Caco-2 (cell line): ENCODE data around the gene FAM9C. TPM values are rescaled to one million over a fixed set of nuclear protein-coding genes. Genes with fewer than 3 reads are reported as not detected.

Source experiments
- BruUV-seq: library from RNA; stranded (reverse); fragments of 400-500 nt; replicated peaks from 2 replicates; lab custom pipeline; 2021; lab: Mats Ljungman, UMichigan
- CTCF ChIA-PET: fragments of 300-600 bp; sonication (Branson Sonifier 250); formaldehyde crosslinking; loops from one replicate; lab custom pipeline; 2022; ENCODE audit warnings: antibody characterized with exemption; lab: Charles Lee
- POLR2A ChIA-PET: fragments of 300-600 bp; sonication (Branson Sonifier 250); formaldehyde crosslinking; loops from one replicate; lab custom pipeline; 2022; ENCODE audit warnings: antibody characterized with exemption; lab: Charles Lee
- DNase-seq, 2 experiments: peaks; one replicate each; pipeline versions ENCODE4 v3.0.0 to v3.0.0-alpha.2; 2020 to 2022
- H3K27me3 ChIP-seq: replicated peaks from 2 replicates; pipeline ENCODE4 v1.6.0; 2011; ENCODE audit warnings: low read length; ENCODE audit not compliant: control insufficient read depth, insufficient read depth
- H3K36me3 ChIP-seq: 2 replicates; pipeline ENCODE4 v1.5.1; 2011; ENCODE audit warnings: low read length; ENCODE audit not compliant: control insufficient read depth, insufficient read depth
- H3K4me1 ChIP-seq: fragments of 250-450 bp; sonication (Bioruptor Pico); 2 replicates; pipeline ENCODE4 v1.5.1; 2020; ENCODE audit warnings: mild to moderate bottlenecking
- H3K4me3 ChIP-seq: 2 replicates; pipeline ENCODE4 v1.5.1; 2011; ENCODE audit warnings: low read depth, mild to moderate bottlenecking, control low read depth, low read length
- H3K9me3 ChIP-seq: fragments of 250-450 bp; sonication (Bioruptor Pico); 2 replicates; pipeline ENCODE4 v1.5.1; 2020; ENCODE audit warnings: mild to moderate bottlenecking, moderate library complexity
- H3K27ac Mint-ChIP-seq: one replicate; pipeline ENCODE4 v1.8.0; 2022; ENCODE audit warnings: mixed read lengths; ENCODE audit not compliant: unreplicated experiment
- H3K27me3 Mint-ChIP-seq: one replicate; pipeline ENCODE4 v1.8.0; 2022; ENCODE audit warnings: mixed read lengths; ENCODE audit not compliant: insufficient read depth, unreplicated experiment
- H3K36me3 Mint-ChIP-seq: one replicate; pipeline ENCODE4 v1.8.0; 2022; ENCODE audit warnings: mild to moderate bottlenecking, mixed read lengths; ENCODE audit not compliant: insufficient read depth, unreplicated experiment
- H3K4me1 Mint-ChIP-seq: one replicate; pipeline ENCODE4 v1.8.0; 2022; ENCODE audit warnings: low read depth, mixed read lengths; ENCODE audit not compliant: unreplicated experiment
- H3K4me3 Mint-ChIP-seq: one replicate; pipeline ENCODE4 v1.8.0; 2022; ENCODE audit warnings: mild to moderate bottlenecking, moderate library complexity, mixed read lengths; ENCODE audit not compliant: unreplicated experiment
- H3K9me3 Mint-ChIP-seq: one replicate; pipeline ENCODE4 v1.8.0; 2022; ENCODE audit warnings: mixed read lengths; ENCODE audit not compliant: unreplicated experiment
- intact Hi-C: fragments of 100-400 bp; cut with micrococcal nuclease; formaldehyde crosslinking; loops from one replicate; pipeline ENCODE4 v1.10.0; 2022; ENCODE audit not compliant: unreplicated experiment
- total RNA-seq: library from RNA; stranded (reverse); gene quantifications from 2 replicates; pipeline ENCODE4 v1.2.3, GENCODE V29; 2022
- TF ChIP-seq, protein P1 (sequence below), 2 experiments: fragments of 200-600 bp in 1 of 2; IDR thresholded peaks; 1 replicate in 1 of 2; 2 replicates in 1 of 2; pipeline versions ENCODE4 v1.5.1 to v1.8.0; 2011 to 2022; ENCODE audit warnings: antibody characterized with exemption in 1 of 2, control low read depth in 1 of 2, inconsistent platforms in 1 of 2, low read depth in 1 of 2, low read length in 1 of 2, mild to moderate bottlenecking in 1 of 2, moderate library complexity in 1 of 2; ENCODE audit not compliant: insufficient read depth in 1 of 2, severe bottlenecking in 1 of 2, unreplicated experiment in 1 of 2

Gene FAM9C
- total RNA-seq, 1 experiment from 2014 or later = not detected

DNA sequence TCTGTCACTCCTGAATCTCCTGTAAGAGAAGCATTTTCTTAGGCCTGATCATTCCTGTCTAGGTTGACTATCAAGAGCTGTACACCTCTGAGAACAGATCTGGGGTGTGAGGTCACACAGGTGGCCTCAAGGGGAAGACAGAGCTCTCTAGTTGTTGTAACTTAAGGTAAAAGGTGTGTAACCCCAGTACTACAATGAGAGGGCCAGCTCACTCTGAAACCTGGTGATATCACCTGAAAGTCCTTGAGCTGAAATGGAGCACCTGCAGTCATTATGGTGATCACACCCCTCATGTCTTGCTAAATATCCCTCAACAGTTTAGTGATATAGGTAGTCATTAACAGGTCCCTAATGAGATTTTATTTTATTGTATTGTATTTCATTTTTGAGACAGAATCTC is 8.8 kb upstream of the FAM9C start:
- ChIA-PET POLR2A (no interaction called here), CTCF (no interaction called here)
- no peak for DNase-seq
- Histone ChIP-seq H3K4me1 (no peaks in the 10 kb centered on the region), H3K36me3 (no peaks in the 10 kb centered on the region), H3K9me3 (no peaks in the 10 kb centered on the region), H3K4me3 (no peak overlapping the region), H3K27me3 (no peaks in the 10 kb centered on the region)
- Mint-ChIP-seq H3K27ac (no peak overlapping the region), H3K27me3 (no peaks in the 10 kb centered on the region), H3K9me3 (no peaks in the 10 kb centered on the region), H3K36me3 (no peaks in the 10 kb centered on the region), H3K4me3 (no peak overlapping the region), H3K4me1 (no peaks in the 10 kb centered on the region)
- no TSS peak for BruUV-seq
- TF ChIP-seq, protein P1, sequence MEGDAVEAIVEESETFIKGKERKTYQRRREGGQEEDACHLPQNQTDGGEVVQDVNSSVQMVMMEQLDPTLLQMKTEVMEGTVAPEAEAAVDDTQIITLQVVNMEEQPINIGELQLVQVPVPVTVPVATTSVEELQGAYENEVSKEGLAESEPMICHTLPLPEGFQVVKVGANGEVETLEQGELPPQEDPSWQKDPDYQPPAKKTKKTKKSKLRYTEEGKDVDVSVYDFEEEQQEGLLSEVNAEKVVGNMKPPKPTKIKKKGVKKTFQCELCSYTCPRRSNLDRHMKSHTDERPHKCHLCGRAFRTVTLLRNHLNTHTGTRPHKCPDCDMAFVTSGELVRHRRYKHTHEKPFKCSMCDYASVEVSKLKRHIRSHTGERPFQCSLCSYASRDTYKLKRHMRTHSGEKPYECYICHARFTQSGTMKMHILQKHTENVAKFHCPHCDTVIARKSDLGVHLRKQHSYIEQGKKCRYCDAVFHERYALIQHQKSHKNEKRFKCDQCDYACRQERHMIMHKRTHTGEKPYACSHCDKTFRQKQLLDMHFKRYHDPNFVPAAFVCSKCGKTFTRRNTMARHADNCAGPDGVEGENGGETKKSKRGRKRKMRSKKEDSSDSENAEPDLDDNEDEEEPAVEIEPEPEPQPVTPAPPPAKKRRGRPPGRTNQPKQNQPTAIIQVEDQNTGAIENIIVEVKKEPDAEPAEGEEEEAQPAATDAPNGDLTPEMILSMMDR (IDR thresholded peaks at IDR 0.05; ENCODE audit: insufficient read depth in 1 of 2, low read depth in 1 of 2, low read length in 1 of 2, severe bottlenecking in 1 of 2, unreplicated experiment in 1 of 2) = no peak
- intact Hi-C loops = no loop called here

DNA sequence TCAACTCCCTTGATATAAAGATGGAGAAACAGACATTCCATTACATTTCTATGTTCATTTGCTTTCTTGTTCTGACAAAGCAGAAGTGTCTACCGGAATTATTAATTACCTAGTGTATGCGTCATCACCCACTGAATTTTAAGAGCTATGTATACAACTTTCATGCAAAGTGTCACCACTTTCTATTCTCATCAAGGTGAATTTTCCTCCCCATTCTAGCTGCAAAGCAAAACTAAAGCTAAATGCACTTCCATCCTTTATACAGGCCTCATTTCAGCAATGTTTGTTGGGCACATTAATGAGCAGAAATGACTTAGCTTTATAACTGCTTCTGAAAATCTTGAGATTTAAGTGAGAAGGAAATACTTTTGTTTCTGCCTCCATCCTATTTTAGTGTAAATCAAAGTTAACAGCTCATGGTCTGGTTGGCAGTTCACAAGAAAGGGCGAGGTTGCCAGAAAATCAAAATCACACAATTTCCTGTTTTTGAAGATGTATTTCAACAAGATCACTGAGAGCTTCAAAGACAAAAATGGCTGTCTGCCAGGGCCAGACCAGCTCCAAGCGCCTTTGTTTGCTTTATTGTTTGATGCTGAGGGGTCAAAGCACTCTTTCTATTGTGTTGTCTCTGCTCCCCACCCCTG is 7.2 kb upstream of the FAM9C start:
- no peaks in the 10 kb centered on the region for H3K27me3 ChIP-seq
- no peaks in the 10 kb centered on the region for H3K9me3 ChIP-seq
- intact Hi-C loops = no loop called here
- H3K4me3 ChIP-seq = no peak overlapping the region
- no peaks in the 10 kb centered on the region for H3K36me3 Mint-ChIP-seq
- no peak overlapping the region for H3K4me3 Mint-ChIP-seq
- no peaks in the 10 kb centered on the region for H3K4me1 ChIP-seq
- no TSS peak for BruUV-seq
- DNase-seq = no peak
- CTCF ChIA-PET = no interaction called here
- no peaks in the 10 kb centered on the region for H3K4me1 Mint-ChIP-seq
- TF ChIP-seq, protein P1 (IDR thresholded peaks at IDR 0.05; ENCODE audit: insufficient read depth in 1 of 2, low read depth in 1 of 2, low read length in 1 of 2, severe bottlenecking in 1 of 2, unreplicated experiment in 1 of 2) = no peak
- H3K27me3 Mint-ChIP-seq = no peaks in the 10 kb centered on the region
- no peaks in the 10 kb centered on the region for H3K36me3 ChIP-seq
- POLR2A ChIA-PET = no interaction called here
- no peak overlapping the region for H3K27ac Mint-ChIP-seq
- H3K9me3 Mint-ChIP-seq = no peaks in the 10 kb centered on the region

DNA sequence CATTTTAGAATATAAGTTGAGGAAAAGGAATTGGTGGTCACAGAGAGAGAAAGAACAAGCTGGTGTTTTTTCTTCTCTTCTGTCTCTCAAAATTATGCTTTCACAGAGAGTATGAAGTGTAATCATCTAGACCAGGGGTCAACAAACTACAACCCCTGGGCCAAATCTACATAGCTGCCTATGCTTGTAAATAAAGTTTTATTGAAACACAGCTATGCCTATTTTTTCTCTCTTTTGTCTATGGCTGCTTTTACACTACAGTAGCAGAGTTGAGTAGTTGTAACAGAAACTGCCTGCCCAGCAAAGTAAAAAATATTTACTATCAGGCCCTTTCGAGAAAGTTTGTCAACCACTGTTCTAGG is 6.7 kb upstream of the FAM9C start:
- BruUV-seq = no TSS peak
- intact Hi-C loops = no loop called here

More for the DNA sequence above, 6.7 kb upstream of the FAM9C start:
- Histone ChIP-seq H3K4me3 (no peak overlapping the region), H3K9me3 (no peaks in the 10 kb centered on the region), H3K27me3 (no peaks in the 10 kb centered on the region), H3K36me3 (no peaks in the 10 kb centered on the region), H3K4me1 (no peaks in the 10 kb centered on the region)
- ChIA-PET POLR2A (no interaction called here), CTCF (no interaction called here)
- TF ChIP-seq, protein P1 (IDR thresholded peaks at IDR 0.05; ENCODE audit: insufficient read depth in 1 of 2, low read depth in 1 of 2, low read length in 1 of 2, severe bottlenecking in 1 of 2, unreplicated experiment in 1 of 2) = no peak
- no peak for DNase-seq
- H3K4me3 Mint-ChIP-seq = no peak overlapping the region
- no peaks in the 10 kb centered on the region for H3K36me3 Mint-ChIP-seq
- no peak overlapping the region for H3K27ac Mint-ChIP-seq
- H3K4me1 Mint-ChIP-seq = no peaks in the 10 kb centered on the region
- no peaks in the 10 kb centered on the region for H3K9me3 Mint-ChIP-seq
- H3K27me3 Mint-ChIP-seq = no peaks in the 10 kb centered on the region
